Pulmonary artery endothelial cell (primary cell): ENCODE data around the gene HNRNPLL. TPM values are rescaled to one million over a fixed set of nuclear protein-coding genes. Genes with fewer than 3 reads are reported as not detected.
"Not testable (repeated sequence)": the region's sequence is repeated elsewhere in the genome, so short reads cannot be mapped to it uniquely, and the experiment has no call there.

ENCODE experiments used
- DNase-seq: peaks from one replicate; pipeline ENCODE4 v3.0.0-alpha.2; 2011; ENCODE audit warnings: low read depth, low spot score
- total RNA-seq: library from RNA; depleted of rRNA; stranded (reverse); fragments of >200 nt; gene quantifications from 2 replicates; pipeline ENCODE4 v1.2.3, GENCODE V29; 2014

HNRNPLL gene
- total RNA-seq, 1 donor from 2014 or later = 36.7 TPM

DNA sequence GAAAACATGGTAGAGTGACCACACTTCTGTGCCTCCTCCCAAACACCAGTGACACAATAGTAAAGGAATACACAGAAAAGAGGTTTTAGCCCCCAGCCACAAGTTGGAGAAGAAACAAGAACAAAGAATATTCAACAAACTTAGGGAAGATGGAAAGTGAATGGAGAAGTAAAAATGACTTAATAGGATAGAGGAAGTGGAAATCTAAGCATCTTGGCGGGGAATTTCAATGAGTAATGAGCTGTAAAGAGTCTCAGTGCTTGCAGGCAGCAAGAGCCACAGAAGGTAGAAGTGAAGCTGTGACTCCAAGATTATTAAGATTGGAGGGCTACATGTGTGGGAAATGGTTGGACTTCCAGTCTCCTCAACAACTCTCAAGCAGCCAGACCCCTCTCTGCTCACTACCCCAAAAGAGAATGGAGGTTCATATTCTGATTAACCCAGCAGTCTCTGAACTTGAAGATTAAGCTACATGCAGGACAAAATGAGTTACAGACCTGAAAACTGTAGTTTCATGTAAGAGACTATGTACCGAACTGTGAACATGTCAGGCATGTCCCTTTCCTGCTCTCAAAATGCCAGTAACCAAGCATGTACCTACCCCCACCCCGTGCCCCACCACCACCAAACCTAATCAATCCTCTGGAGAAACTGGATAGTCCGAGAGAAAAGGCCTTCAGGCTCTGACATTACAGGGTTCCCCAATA, 16.9 kb upstream of the HNRNPLL start:
- DNase-seq = no peak

DNA sequence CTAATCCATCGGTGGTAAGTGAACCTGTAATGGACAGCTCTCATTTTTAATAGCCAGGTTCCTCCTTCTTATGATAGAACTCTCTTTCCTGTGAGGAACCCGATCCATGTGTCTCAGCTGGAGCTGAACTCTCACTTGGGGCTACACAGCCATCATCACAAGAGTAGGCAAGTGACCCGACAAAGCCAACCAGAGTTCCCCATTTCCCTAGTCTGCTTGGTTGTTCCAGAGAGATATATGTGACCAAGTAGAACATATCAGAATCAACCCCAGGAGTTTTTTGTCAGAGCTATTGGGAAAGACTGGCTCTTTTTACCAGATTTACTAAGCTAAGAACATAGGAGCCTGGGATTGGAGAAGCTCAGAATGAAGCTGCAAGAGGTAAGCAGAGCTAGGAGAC, 14.6 kb upstream of the HNRNPLL start:
- DNase-seq = no peak

- no peak for DNase-seq
Measured at GRCh38 chr2:38615237-38615636, 12.5 kb upstream of the HNRNPLL start.

GRCh38 chr2:38613849-38614213, 11.1 kb upstream of the HNRNPLL start:
- no peak for DNase-seq

DNA sequence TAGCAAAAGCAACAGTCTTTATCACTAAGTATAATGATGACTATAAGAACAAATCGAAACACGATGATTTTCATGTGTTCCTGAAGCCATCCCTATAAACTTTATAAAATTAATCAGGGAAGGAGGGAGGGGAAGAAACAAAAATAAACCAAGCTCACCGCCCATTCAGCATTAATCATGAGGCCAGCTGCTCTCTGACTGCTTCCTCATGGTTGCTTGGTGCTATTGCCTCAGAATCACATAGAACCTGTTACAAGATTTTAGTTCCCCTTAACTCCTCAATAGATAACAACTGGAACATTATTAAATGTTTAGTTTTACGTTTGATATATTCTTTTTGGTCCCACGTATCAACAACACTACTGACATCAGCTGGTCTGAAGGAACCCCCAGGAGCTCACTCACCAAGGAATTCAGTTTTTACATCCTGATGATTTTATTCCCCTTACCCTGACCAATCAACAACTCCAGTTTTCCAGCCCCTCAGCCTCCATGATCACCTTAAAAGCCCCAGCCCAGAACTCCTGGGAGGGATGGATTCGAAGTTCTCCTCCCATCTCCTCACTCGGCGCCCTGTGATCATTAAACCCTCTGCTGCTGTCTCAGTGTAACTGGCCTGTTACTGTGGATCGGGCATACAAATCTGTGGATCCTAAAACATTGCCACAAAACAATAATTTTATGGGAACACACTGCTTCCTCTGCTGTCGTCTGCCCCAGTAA, 10.6 kb upstream of the HNRNPLL start:
- DNase-seq = no peak

DNA sequence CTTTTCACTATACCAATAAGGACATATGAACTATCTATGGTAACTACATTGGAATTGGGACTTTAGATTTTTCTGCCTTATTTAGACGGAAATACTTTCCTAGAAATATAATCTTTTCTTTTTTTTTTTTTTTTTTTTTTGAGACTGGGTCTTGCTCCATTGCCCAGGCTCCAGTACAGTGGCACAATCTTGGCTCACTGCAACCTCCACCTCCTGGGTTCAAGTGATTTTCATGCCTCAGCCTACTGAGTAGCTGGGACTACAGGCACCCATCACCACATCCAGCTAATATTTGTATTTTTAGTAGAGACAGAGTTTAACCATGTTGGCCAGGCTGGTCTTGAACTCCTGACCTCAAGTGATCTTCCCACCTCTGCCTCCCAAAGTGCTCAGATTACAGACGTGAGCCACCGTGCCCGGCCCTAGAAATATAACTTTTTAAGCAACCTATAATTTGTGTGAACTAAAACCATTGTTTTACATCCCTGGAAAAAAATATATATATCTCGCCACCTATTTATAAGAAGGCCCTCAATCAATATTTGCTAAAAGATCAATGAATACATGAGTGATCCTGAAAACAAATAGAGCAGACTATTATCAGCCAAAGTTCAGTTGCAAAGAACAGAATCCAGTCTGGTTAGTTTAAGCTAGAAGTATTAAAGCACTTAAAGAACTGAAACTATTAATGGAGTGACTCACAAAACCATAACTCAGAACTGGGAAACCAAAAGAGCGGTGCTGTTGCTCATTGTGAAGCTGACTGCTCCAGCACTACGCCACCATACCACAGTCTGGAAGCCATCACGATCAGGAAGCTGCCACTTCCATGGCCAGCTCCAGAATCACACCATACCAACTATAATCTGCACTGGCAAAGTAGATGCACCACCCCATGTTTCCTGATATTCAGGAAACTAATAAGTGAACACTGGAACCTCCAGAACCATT, 8.4 kb upstream of the HNRNPLL start:
- no peak for DNase-seq

GRCh38 chr2:38609246-38609645, 6.5 kb upstream of the HNRNPLL start:
- DNase-seq = not testable (repeated sequence)

DNA sequence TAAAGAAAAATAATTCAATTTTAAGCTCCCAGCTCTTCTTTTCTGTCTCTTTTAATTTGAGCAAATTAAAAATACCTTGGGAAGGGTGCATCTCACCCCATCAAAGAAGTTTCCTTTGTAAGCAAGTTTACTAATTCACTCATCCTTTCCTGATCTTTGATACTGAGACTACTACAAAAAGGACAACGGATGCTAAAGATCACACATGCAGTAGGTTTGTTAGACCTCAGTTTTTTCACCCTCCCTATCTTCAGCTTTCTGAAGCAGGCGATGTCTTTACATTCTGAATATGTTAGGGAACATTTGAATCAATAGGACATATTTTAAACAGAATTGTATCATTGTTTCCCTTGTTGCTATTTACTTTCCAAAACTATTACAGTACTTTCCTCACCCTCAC, 6.0 kb upstream of the HNRNPLL start:
- DNase-seq = no peak

GRCh38 chr2:38605298-38605830, 2.6 kb upstream of the HNRNPLL start:
- no peak for DNase-seq

DNA sequence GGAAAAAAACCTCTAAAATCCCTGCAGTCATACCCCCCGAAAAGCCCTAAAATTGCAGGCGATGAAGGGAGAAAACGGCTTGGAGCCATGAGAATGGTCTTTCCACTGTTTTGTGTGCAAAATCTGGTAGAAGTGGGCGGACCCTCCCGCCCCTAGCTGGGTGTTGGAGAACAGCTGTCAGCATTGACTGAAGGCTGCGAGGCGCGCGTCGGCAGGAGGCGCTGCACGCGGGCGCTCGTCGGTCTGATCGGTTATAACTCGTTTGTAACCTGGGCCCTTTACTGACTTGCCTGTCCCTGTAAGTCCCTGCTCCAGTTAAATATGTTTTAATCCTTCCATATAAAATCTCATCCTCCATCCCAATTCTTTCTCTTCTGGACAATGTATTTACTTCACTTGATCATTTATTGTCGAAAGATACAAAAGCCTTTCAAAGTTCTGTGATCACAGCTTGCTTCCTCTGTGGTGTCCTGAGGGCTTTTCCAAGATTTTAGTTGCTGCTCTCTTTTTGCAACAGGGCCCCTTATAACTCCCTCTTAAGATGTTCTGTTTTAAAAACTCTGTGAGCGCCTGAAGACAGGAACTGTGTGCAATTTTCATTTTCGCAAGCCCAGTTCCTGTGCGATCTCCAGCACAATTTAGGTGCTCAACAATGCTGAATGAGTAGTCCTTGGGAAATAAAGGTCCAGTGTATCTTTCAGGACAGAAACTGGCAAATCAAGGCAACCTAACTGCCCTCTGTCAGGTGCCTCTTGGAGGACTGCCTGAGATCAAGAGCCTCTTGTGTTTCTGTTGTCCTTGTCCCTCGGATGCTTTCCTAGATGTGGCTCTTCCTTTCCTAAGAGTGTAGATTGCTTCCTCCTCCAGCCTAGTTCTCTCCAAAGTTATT, 918 bp upstream of the HNRNPLL start:
- DNase-seq = peak; percentile 53

DNA sequence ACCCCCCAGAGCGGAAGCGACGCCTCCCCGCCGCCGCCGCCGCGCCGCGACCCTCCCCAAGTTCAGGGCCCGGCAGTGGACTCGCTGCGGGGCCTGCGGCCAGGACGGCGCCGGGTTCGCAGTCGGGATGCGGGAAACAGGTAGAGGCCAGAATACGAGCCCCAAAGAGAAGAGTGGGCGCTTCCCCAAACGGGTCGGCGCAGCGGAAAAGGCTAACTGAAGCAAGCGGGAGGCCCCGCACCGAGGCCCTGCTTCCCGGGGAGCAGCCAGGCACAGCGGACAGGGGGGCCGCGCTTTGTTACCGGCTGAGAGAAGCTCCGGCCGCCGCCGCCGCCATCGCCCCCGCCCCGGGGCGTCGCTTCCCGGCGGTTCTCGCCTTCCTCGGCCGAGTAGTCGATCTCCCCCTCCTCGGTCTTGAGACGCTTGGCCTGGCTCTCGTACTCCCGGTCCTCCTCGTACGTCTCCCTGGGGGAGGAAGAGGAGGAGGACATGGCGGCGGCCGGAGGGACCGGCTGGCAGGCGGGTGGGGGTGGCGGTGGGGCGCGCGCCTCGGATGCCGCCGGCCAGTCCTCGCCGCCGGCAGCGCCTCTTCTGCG, 494 bp downstream of the HNRNPLL start:
- DNase-seq = no peak

- DNase-seq = no peak
Measured at GRCh38 chr2:38601463-38602135, 1.1 kb downstream of the HNRNPLL start.

DNA sequence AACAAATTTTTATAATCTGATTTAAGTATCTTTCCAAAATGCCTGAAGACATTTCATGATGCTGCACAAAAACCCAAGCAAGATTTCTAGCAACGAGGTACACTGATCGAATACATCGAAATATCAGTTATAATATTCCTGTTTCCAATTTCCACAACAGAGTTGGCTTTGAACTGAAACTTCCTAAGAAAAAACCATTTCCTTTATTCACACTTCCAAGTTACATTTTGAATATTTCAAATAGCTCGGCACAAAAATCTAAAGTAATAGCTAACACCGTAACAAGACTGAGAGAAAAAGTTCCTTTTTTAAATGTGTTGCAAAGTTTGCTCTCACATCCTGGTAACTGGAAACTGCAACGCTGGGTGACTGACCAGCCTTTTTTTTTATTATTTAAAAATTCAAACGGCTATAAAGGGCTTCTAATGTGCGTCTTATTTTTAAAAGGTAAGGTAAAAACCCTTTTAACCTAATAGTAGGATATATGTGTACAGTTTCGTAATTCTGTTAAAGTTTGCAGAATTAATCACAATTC, 1.7 kb downstream of the HNRNPLL start:
- no peak for DNase-seq

DNA sequence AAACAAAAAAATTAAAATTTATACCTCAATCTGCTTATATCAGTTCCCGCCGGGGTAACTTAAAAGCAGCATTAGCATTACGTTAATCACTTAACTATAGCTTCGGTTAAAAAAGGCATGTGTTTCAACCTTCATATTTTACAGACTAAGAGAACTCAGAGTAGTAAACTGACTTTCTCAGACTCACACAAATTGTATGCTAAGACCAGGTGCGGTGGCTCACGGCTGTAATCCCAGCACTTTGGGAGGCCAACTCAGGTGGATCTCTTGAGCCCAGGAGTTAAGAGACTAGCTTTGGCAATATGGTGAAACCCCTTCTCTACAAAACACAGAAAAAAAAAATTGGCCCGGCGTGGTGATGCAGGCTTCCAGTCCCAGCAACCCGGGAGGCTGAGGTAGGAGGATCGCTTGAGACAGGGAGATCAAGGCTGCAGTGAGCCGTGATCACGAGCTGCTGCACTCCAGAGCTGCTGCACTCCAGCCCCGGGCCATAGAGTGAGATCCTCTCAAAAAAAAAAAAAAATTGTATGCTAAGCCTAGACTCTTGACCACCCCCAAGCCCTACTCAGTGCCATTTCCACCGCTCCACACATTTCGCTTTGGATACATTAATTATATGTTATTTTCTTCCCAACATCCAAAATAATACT, 2.4 kb downstream of the HNRNPLL start:
- DNase-seq = no peak

DNA sequence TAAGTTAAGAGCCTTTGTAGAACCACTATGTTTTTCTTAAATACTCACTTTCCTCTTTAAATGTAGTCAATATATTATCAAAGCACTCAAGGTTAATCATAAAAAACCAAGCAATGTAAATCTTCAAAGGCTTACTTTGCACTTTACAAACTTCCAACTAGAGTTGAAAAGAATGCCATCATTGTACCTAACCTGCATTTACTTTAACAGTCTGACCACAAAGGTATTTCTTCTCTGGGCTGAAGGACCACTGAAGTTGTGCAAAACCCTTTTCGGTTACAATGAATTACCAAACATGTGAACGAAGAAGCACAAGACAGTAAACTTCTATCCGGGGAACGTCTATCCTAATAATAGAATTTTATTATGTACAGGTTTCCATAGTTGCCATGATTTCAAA, 3.0 kb downstream of the HNRNPLL start:
- DNase-seq = no peak

- DNase-seq = no peak
Measured at GRCh38 chr2:38598991-38599295, 3.8 kb downstream of the HNRNPLL start.

DNA sequence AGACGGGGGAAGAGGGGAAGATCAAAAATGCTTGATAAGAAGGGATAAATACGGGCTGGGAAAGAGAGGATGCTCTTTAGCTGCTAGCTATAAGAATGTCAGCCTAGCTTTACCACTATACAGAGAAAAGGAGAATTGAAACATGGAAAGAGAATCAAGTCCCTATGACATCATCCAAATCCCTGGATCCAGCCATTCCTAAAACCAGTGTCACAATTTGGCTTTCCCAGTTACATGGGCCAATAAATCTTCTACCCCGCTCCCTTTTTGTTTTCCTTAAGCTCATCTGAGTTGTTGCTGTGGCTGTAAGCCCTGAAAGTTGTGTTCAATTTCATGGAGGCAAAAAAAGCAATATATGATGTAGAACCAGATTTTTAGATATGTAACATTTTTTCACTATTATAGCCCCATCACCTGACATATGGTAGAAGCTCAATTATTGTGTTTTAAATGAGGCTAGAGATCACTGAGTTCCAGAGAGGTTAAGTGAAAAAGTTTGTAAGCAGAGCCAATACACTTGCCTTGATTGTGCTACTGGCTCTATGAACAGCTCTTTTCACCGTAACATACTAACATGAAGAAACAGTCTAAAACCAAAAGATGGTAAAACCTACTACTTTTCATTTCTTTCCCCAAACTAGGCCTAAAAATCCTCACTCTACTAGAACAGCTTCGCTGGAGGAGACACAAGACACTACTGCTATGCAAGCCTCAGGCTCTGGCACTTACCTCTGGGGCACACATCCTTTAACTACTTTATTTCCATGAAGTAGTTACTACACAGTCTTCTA, 4.3 kb downstream of the HNRNPLL start:
- DNase-seq = no peak

- DNase-seq = no peak
Measured at GRCh38 chr2:38597115-38597514, 5.6 kb downstream of the HNRNPLL start.
